Measurements from ENCODE around the gene MZF1.
A peak's percentile ranks its signal among the peaks of the same experiment; 100 is the strongest.
"Not testable (repeated sequence)": the region's sequence is repeated elsewhere in the genome, so short reads cannot be mapped to it uniquely, and the experiment has no call there.

MZF1 gene

GRCh38 chr19:58554494-58555368 is 18.4 kb downstream of the MZF1 start, which contains the start of gene CHMP2A:
Gene CHMP2A (minus strand): TSS chr19:58555105. CDS start chr19:58554212, 893 bp downstream.
- DNase-seq, result peak; percentile 98

GRCh38 chr19:58553799-58554493 is 19.2 kb downstream of the MZF1 start:
- DNase-seq, result no peak

- DNase-seq, result no peak
These were observed 20.5 kb downstream of the MZF1 start for GRCh38 chr19:58552655-58553054.

GRCh38 chr19:58551577-58552471 is 21.3 kb downstream of the MZF1 start:
- DNase-seq, result no peak

GRCh38 chr19:58551123-58551497 is 22.0 kb downstream of the MZF1 start:
- DNase-seq, result no peak

- DNase-seq, result no peak
These were observed 22.6 kb downstream of the MZF1 start for GRCh38 chr19:58550362-58551122.

- DNase-seq, result no peak
These were observed 23.3 kb downstream of the MZF1 start for GRCh38 chr19:58549664-58550361.

GRCh38 chr19:58548859-58549663 is 24.1 kb downstream of the MZF1 start:
- no peak for DNase-seq

GRCh38 chr19:58547323-58548312 is 25.5 kb downstream of the MZF1 start:
- no peak for DNase-seq

- DNase-seq, result no peak
These were observed 27.1 kb downstream of the MZF1 start for GRCh38 chr19:58546019-58546530.

- no peak for DNase-seq
These were observed 27.7 kb downstream of the MZF1 start for GRCh38 chr19:58545286-58546018.

- no peak for DNase-seq
These were observed 28.4 kb downstream of the MZF1 start for GRCh38 chr19:58544591-58545285.

- peak; percentile 100 for DNase-seq
These were observed 29.1 kb downstream of the MZF1 start, which contains the start of gene TRIM28 for GRCh38 chr19:58543826-58544590. Gene TRIM28 (plus strand): TSS chr19:58544064. CDS start chr19:58544758, 694 bp downstream.

- DNase-seq, result not testable (repeated sequence)
These were observed 30.3 kb downstream of the MZF1 start for GRCh38 chr19:58542641-58543372.

- DNase-seq, result not testable (repeated sequence)
These were observed 34.0 kb downstream of the MZF1 start for GRCh38 chr19:58539169-58539559.

Data from CD4-positive, alpha-beta T cell treated with Interleukin-15 for 1 hour (primary cell).